ENCODE data around the gene CHGA. TPM values are rescaled to one million over a fixed set of nuclear protein-coding genes. Genes with fewer than 3 reads are reported as not detected.

The CHGA gene
- polyA plus RNA-seq, 3 donors = not detected

DNA sequence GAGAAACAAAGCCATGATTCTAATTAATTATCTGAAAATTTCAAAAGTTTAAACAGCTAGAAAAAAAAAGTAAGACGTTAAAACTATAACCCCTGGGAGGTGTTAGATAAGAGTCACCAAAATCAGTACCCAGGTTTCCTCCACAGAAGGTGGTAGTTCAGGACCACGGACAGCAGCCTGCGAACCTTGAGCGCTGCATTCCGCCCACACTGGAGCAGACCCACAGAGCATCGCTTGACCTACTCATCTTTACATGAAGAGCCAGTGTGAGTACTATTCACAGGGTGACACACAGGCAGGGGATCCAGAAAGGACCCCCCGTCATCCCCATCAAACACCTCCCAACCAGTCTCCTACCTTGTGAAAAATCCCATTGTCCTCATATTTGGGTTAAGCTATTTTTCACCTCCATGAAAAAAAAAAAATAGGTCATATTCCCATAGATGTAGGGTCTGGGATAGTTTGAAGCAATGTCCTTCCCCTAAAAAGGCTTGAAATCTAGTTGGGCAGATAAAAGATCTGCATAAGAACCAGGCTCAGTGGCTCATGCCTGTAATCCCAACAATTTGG, 8.8 kb upstream of the CHGA start:
- Histone ChIP-seq H3K36me3 (replicated peaks in 1 of 2; ENCODE audit: control insufficient read depth in 1 of 2, insufficient read depth in 2 of 2, low read length in 2 of 2) (no peaks in the 10 kb centered on the region), H3K9me3 (replicated peaks in 1 of 2; ENCODE audit: control insufficient read depth in 1 of 2, insufficient read depth in 1 of 2, low read length in 2 of 2) (peaks cover 0 to 5% of the 10 kb centered on the region in 2 donors), H3K27me3 (ENCODE audit: control insufficient read depth in 2 of 2, insufficient read depth in 2 of 2, low read length in 2 of 2) (no peaks in the 10 kb centered on the region), H3K79me2 (ENCODE audit: insufficient read depth, low read length) (no peaks in the 10 kb centered on the region), H4K20me1 (ENCODE audit: insufficient read depth, low read length) (no peaks in the 10 kb centered on the region), H3K4me3 (replicated peaks in 1 of 3; ENCODE audit: low read depth in 2 of 3, low read length in 3 of 3) (no peak overlapping the region), H3K27ac (ENCODE audit: low read depth in 1 of 2, low read length in 2 of 2) (no peak overlapping the region), H2AFZ (ENCODE audit: insufficient read depth, low read depth, low read length, poor library complexity, severe bottlenecking) (no peak overlapping the region), H3K4me2 (replicated peaks; ENCODE audit: extremely low read depth, low read length, poor library complexity, severe bottlenecking) (no peak overlapping the region), H3K9ac (ENCODE audit: insufficient read depth, low read length, poor library complexity, severe bottlenecking) (no peak overlapping the region), H3K4me1 (ENCODE audit: control insufficient read depth in 1 of 2, insufficient read depth in 2 of 2, low read length in 2 of 2) (no peaks in the 10 kb centered on the region)
- no peaks in the 10 kb centered on the region for H3K36me3 Mint-ChIP-seq
- H3K4me3 Mint-ChIP-seq = no peak overlapping the region
- intact Hi-C loops (cut with micrococcal nuclease) = no loop called here
- 15% methylated on average over 5 of the region's 7 CpGs for WGBS (ENCODE audit: insufficient coverage)
- peaks cover 0 to 10% (median 0%) of the 10 kb centered on the region in 7 donors for H3K9me3 Mint-ChIP-seq
- H3K4me1 Mint-ChIP-seq = no peaks in the 10 kb centered on the region
- H3K27ac Mint-ChIP-seq = no peak overlapping the region
- TF ChIP-seq, protein P1, sequence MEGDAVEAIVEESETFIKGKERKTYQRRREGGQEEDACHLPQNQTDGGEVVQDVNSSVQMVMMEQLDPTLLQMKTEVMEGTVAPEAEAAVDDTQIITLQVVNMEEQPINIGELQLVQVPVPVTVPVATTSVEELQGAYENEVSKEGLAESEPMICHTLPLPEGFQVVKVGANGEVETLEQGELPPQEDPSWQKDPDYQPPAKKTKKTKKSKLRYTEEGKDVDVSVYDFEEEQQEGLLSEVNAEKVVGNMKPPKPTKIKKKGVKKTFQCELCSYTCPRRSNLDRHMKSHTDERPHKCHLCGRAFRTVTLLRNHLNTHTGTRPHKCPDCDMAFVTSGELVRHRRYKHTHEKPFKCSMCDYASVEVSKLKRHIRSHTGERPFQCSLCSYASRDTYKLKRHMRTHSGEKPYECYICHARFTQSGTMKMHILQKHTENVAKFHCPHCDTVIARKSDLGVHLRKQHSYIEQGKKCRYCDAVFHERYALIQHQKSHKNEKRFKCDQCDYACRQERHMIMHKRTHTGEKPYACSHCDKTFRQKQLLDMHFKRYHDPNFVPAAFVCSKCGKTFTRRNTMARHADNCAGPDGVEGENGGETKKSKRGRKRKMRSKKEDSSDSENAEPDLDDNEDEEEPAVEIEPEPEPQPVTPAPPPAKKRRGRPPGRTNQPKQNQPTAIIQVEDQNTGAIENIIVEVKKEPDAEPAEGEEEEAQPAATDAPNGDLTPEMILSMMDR (IDR thresholded peaks at IDR 0.05) = no peak
- peaks cover 2 to 8% (median 2%) of the 10 kb centered on the region in 3 donors for H3K27me3 Mint-ChIP-seq (ENCODE audit: low read depth in 3 of 3)
- no peak for DNase-seq

DNA sequence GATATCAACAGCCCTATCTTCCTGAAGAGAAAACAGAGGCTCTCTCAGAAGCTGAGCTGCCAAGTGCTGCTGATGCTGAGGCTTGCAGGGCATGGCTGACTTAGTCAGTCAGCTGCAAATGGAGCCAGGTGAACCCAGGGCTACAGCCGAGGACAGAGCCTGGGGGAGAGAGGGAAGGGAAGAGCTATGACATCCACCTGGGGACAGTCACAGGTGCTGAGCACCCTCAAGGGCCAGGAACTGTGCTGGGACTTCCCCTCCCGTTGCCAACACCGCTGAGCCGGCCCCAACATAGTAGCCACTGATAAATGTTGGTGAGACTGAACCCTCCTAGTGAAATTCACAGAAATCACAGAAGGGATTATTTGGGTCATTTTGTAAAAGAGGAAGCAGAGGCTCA, 6.7 kb upstream of the CHGA start:
- H2AFZ ChIP-seq (ENCODE audit: insufficient read depth, low read depth, low read length, poor library complexity, severe bottlenecking) = no peak overlapping the region
- Mint-ChIP-seq H3K4me1 (no peaks in the 10 kb centered on the region), H3K9me3 (peaks cover 0 to 10% (median 3%) of the 10 kb centered on the region in 7 donors), H3K36me3 (no peaks in the 10 kb centered on the region), H3K4me3 (no peak overlapping the region), H3K27ac (no peak overlapping the region), H3K27me3 (ENCODE audit: low read depth in 3 of 3) (peaks cover 3 to 19% (median 5%) of the 10 kb centered on the region in 3 donors)
- no peaks in the 10 kb centered on the region for H3K4me1 ChIP-seq (ENCODE audit: control insufficient read depth in 1 of 2, insufficient read depth in 2 of 2, low read length in 2 of 2)
- intact Hi-C loops (cut with micrococcal nuclease) = no loop called here
- H3K9me3 ChIP-seq (replicated peaks in 1 of 2; ENCODE audit: control insufficient read depth in 1 of 2, insufficient read depth in 1 of 2, low read length in 2 of 2) = peaks cover 0 to 5% of the 10 kb centered on the region in 2 donors
- H3K4me3 ChIP-seq (replicated peaks in 1 of 3; ENCODE audit: low read depth in 2 of 3, low read length in 3 of 3) = no peak overlapping the region
- no peak overlapping the region for H3K9ac ChIP-seq (ENCODE audit: insufficient read depth, low read length, poor library complexity, severe bottlenecking)
- H3K79me2 ChIP-seq (ENCODE audit: insufficient read depth, low read length) = no peaks in the 10 kb centered on the region
- H3K27ac ChIP-seq (ENCODE audit: low read depth in 1 of 2, low read length in 2 of 2) = no peak overlapping the region
- 65% methylated on average over 4 of the region's 4 CpGs for WGBS (ENCODE audit: insufficient coverage)
- H3K27me3 ChIP-seq (ENCODE audit: control insufficient read depth in 2 of 2, insufficient read depth in 2 of 2, low read length in 2 of 2) = no peaks in the 10 kb centered on the region
- no peaks in the 10 kb centered on the region for H3K36me3 ChIP-seq (replicated peaks in 1 of 2; ENCODE audit: control insufficient read depth in 1 of 2, insufficient read depth in 2 of 2, low read length in 2 of 2)
- H4K20me1 ChIP-seq (ENCODE audit: insufficient read depth, low read length) = no peaks in the 10 kb centered on the region
- H3K4me2 ChIP-seq (replicated peaks; ENCODE audit: extremely low read depth, low read length, poor library complexity, severe bottlenecking) = no peak overlapping the region
- no peak for DNase-seq
- TF ChIP-seq, protein P1 (IDR thresholded peaks at IDR 0.05) = no peak
